Measurements from ENCODE around the gene AP4B1. TPM values are rescaled to one million over a fixed set of nuclear protein-coding genes. Genes with fewer than 3 reads are reported as not detected.

Gene AP4B1
- polyA plus RNA-seq, 5 donors: 46.4 to 65.5 (median 49.8) TPM

DNA sequence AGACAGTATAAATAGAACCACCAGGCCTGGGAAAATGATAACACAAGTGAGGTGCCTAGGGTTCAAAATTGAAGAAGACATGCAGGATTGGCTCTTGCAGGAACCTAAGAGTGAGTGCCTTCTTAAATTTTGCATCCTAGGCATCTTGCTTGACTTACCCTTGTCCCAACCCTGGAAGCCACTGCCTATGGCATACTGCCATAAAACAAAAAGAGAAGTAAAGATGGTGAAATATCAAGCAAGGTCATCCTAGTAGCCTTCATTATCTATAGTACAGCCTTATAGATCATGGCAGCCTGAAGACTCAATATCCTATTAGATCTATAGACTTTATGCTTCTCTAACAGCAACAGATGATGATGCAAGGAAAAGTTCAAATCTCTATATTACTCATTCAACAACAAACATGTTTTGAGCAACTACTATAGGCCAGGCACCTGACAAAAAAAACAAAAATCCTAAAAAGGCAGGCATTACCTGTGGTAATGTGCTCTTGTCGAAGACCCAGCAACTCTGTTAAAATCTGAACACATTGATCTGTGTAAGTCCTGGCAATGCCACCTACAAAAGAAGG is 6.3 kb downstream of the AP4B1 start:
- DNase-seq: no peak

DNA sequence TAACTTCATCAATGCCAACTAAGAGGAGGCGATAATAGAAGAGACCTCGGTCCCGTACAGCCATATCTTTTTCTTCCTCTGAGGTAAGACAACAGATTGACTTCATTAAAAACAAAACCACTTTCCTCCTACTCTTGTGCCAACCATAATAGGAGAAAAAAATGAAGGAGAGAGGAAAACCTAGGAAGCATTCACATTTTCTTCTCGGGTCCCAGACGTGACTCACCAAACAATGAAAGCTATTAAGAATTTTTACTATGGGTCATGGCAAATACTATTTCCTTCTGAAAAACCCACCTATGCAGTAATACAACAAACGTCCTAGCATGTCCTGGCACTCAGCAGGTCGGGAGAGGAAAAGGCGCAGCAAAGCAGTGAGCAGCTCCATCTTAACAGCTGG is 8.6 kb downstream of the AP4B1 start:
- DNase-seq: no peak

- DNase-seq: no peak
These were observed 9.5 kb downstream of the AP4B1 start for GRCh38 chr1:113895098-113895497.

DNA sequence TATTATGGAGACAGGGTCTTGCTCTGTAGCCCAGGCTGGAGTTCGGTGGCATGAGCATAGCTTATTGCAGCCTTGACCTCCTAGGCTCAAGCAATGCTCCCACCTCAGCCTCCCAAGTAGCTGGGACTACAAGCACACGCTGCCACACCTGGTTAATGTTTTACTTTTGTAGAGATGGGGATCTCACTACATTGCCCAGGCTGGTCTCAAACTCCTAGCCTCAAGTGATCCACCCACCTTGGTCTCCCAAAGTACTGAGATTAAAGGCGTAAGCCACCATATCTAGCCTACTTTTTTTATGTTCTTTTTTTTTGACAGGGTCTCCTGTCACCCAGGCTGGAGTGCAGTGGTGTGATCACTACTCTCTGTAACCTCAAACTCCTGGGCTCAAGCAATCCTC is 11.3 kb downstream of the AP4B1 start:
- DNase-seq: no peak

DNA sequence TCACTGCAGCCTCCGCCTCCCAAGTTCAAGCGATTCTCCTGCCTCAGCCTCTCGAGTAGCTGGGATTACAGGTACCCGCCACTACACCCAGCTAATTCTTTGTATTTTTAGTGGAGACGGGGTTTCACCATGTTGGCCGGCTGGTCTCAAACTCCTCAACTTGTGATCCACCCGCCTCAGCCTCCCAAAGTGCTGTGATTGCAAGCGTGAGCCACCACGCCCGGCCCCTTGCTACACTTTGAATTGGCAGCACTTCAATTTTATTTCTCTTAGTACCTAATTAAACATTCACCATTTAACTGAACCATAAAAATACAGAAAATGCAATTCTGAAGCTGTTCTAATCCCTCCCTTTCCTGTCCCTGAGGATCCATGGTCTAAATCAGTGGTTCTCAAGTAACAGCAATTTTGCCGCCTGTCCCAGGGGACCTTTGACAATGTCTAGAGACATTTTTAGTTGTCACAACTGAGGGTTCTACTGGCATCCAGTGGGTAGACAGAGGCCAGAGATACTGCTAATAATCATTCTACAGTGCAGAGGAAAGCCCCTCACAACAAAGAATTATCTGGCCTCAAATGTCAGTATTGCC is 12.9 kb downstream of the AP4B1 start:
- no peak for DNase-seq

GRCh38 chr1:113890816-113891215 is 13.8 kb downstream of the AP4B1 start:
- no peak for DNase-seq

DNA sequence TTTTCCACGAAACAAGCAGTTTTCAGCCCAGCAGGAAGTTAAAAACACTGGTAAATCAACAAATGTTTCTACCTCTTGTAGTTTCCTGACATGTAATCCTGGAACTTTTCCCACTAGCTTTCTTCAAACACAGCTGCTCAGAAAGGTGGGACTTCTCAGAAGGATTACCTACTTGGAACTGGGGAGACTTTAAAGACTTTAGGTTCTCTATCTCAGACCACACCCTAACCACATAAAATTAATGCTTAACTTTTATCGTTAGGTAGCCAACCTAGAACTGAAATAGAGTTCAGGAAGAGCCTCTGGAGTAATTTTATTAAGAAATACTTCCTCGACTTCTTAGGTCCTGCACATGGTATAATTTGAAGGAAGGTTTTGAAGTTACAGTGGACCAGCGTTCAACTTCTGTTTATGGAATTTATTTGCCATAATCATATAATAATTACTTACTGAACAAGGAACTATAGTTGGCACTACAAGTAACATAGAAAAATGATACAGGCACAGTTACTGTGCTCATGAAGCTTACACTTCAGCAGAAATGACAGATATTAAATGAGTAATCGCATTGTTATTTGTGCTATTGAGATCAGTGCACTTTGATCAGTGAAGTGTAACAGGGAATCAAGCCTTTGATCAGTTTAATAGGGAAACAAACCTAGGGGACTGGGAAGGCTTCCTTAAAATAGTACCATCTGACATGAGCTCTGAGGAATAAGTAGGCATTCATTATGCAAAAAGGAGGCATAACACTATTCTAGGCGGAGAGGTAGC is 17.0 kb downstream of the AP4B1 start, which contains the start of gene BCL2L15:
Gene BCL2L15 (minus strand): TSS at position 180 of the 774 bp plus-strand sequence. CDS start 206 bp downstream, outside the sequence.
- DNase-seq: no peak

DNA sequence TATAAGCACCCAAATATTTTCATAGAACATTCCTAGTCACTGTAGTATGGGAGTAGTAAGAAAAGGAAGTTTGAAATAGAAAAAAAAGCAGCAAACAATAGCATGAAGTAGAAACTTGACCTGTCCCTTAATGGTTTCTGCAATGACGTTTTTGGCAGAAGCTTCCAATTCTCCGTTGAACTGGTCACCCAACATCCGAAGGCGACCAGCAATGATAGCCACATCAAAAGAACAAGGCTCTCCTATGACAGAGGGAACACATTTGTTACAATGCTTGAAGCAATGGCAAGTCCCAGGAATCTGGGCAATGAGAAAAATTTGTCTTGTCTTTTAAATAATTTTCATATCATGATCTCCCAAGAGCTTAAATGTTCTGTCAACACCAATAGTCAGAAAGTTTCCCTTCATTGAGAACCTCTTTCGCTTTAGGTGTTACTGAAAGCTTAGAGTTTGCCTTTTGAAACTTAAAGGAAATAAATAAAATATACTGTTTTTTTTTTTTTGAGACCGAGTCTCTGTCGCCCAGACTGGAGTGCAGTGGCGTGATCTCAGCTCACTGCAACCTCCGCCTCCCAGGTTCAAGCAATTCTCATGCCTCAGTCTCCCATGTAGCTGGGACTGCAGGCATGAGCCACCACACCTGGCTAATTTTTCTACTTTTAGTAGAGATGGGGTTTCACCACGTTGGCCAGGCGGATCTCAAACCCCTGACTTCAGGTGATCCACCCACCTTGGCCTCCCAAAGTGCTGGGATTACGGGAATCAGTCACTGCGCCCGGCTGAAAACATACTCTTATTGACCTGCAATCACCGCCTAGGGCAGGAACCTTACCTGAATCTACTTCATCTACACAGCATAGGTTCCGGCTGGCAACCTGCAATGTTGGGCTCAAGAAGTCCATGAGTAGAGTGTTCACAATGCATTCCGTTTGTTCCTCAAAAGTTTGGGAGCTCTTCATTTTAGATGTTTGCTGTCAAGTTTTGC is 17.9 kb downstream of the AP4B1 start:
- DNase-seq: no peak

- no peak for DNase-seq
These were observed 22.9 kb downstream of the AP4B1 start for GRCh38 chr1:113881661-113882060.

DNA sequence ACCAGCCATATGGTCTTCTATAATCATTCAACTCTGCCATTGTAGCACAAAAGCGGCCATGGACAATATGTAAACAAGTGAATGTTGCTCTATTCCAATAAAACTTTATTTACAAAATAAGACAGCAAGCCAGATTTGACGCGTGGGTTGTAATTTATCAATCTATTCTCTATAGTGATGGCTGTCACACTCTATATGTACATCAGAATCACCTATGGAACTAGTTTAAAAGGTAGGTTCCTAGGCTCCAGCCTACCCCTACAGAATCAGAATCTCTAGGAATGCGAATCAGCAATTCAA is 24.9 kb downstream of the AP4B1 start:
- no peak for DNase-seq

GRCh38 chr1:113876176-113876575 is 28.4 kb downstream of the AP4B1 start:
- DNase-seq: no peak

DNA sequence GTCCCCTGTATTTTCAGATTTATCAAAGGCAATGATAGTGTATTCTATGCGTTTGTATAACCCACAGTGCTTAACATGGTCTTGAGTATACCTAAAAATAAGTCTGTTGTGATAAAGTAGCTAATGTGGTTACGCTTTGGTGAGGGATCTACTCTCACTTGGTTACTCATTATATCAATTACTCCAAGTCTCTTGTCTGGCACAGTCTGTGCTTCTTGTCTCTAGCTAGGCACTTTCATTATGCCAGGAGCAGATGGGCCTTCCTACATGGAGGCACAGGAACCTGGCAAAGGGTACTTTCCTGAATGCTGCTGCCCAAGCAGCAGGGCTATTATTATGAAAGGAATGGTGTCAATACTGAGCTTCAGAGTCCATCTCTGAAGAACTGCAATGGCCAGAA is 28.9 kb downstream of the AP4B1 start:
- DNase-seq: no peak

DNA sequence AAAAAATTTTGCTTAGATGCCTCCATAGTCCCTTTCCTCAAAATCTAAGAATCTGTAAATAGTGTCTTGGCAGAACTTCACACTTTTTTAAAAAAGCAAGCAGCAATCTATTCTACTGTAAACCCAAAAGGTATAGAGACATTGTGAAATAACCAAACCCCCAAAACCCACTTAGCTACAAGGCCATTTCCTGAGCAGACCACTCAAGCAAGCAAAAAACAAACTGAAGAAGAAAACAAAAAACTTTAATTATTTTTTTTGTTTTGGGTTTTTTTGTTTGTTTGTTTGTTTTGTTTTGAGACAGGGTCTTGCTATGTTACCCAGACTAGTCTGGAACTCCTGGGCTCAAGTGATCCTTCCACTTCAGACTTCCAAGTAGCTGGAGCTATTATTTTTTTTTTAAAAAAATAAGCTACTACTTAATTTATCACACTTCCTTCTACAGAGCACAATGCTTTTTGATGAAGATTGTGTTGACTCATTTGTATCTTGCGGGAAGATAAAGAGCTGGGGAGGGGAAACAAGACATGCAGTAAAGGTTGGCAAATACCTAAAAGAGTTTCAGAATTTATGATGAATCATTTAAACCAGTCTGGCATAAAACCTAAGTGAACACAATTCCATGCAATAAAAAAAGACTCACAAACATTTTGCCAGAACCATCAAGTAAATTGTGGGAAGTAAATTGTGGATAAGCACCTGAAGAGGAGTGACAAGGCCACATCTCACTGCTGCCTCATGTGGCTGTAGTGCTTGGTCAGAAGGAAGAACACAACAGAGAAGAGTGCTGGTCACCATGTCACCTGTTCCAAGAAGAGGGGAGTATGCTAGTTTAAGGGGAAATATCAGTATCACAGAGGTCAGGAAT is 30.4 kb downstream of the AP4B1 start:
- no peak for DNase-seq

GRCh38 chr1:113872219-113872935 is 32.2 kb downstream of the AP4B1 start:
- no peak for DNase-seq

DNA sequence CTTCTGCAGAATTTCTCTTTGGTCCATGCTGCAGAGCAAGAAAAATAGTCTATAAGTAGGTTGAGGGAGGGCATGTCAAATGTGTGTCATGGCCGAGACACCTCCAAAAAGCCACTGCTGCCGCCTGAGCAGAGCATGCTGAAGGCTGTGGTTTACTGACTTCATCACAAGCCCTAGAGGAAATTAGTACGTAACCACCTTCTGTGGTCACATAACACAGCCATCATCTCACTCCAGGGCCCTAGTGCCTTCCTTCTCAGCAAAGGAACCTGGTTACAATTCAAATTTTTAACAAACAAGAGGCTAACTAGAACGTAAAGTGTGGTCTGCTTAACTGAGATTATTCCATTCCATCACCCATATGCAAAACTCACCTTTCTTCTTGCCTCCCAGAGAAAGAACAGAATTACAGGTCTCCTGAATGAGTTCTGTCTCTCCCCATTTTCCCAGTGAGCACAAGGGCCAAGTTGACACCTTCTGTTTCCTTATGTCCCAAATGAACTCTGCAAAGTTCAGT is 32.9 kb downstream of the AP4B1 start, which contains the start of gene PTPN22:
Gene PTPN22 (minus strand): TSS at position 116 of the 517 bp plus-strand sequence.
- DNase-seq: no peak

GRCh38 chr1:113870778-113871177 is 33.8 kb downstream of the AP4B1 start:
- DNase-seq: no peak

- DNase-seq: no peak
These were observed 36.1 kb downstream of the AP4B1 start for GRCh38 chr1:113868387-113869083.

- no peak for DNase-seq
These were observed 43.0 kb downstream of the AP4B1 start for GRCh38 chr1:113861641-113862040.

DNA sequence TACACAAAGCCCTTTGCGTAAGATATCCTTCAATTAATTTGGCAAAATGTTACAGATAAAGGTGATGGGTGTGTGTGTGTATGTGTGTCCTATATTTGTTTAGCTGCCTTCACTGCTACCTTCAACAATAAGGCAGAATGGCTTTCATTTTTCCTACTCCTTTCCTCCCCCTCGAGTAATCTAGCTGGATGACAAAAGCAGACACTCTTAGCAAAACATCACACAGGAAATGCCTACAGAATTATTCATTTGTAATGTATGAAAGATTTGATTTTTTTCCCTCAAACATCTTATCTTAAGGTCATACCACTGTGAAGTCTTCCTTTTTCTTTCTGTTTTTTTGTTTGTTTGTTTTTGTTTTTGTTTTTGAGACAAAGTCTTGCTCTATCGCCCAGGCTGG is 43.7 kb downstream of the AP4B1 start:
- DNase-seq: no peak
